GM23338 (cell line): ENCODE results near the gene PANK4. TPM values are rescaled to one million over a fixed set of nuclear protein-coding genes. Genes with fewer than 3 reads are reported as not detected.

Source experiments
- ATAC-seq: fragments of 200-7000 bp; cut with Tn5 transposase; 3 replicates; pipeline ENCODE4 v1.9.1; 2020
- DNase-seq: peaks from one replicate; pipeline ENCODE4 v3.0.0-alpha.2; 2015; ENCODE audit warnings: low spot score
- H2AFZ ChIP-seq: fragments of 200-600 bp; sonication (generic); 2 replicates; pipeline ENCODE4 v1.8.0; 2016; ENCODE audit warnings: antibody characterized with exemption, mild to moderate bottlenecking, moderate library complexity
- H3F3A ChIP-seq: fragments of 200-600 bp; sonication (generic); replicated peaks from 2 replicates; pipeline ENCODE4 v1.8.0; 2017; ENCODE audit warnings: antibody characterized with exemption, mixed run types, low read depth
- H3K27ac ChIP-seq: fragments of 200-600 bp; sonication (generic); 2 replicates; pipeline ENCODE4 v1.6.1; 2016; ENCODE audit warnings: low read depth
- H3K27me3 ChIP-seq: fragments of 200-600 bp; sonication (generic); 2 replicates; pipeline ENCODE4 v1.8.0; 2016; ENCODE audit warnings: mild to moderate bottlenecking, mixed run types, moderate library complexity; ENCODE audit not compliant: insufficient read depth
- H3K36me3 ChIP-seq: fragments of 200-600 bp; sonication (generic); 2 replicates; pipeline ENCODE4 v1.8.0; 2016; ENCODE audit warnings: mild to moderate bottlenecking; ENCODE audit not compliant: insufficient read depth
- H3K4me1 ChIP-seq: fragments of 200-600 bp; sonication (generic); 2 replicates; pipeline ENCODE4 v1.8.0; 2016; ENCODE audit warnings: mild to moderate bottlenecking, moderate library complexity; ENCODE audit not compliant: insufficient read depth
- H3K4me2 ChIP-seq: fragments of 200-600 bp; sonication (generic); 2 replicates; pipeline ENCODE4 v1.7.1; 2017; ENCODE audit warnings: mixed run types
- H3K4me3 ChIP-seq: fragments of 200-600 bp; sonication (generic); 2 replicates; pipeline ENCODE4 v1.6.1; 2016; ENCODE audit warnings: mixed run types
- H3K79me2 ChIP-seq: fragments of 200-600 bp; sonication (generic); replicated peaks from 2 replicates; pipeline ENCODE4 v1.8.0; 2017; ENCODE audit warnings: mild to moderate bottlenecking; ENCODE audit not compliant: insufficient read depth
- H3K9me2 ChIP-seq: fragments of 200-600 bp; sonication (generic); 2 replicates; pipeline ENCODE4 v1.8.0; 2017; ENCODE audit not compliant: insufficient read depth
- H4K20me1 ChIP-seq: fragments of 200-600 bp; sonication (generic); replicated peaks from 2 replicates; pipeline ENCODE4 v1.8.0; 2017; ENCODE audit warnings: mild to moderate bottlenecking; ENCODE audit not compliant: insufficient read depth
- H3K27ac Mint-ChIP-seq: 2 replicates; pipeline ENCODE4 v1.8.0; 2020; ENCODE audit warnings: inconsistent platforms, mild to moderate bottlenecking, moderate library complexity, mixed read lengths
- H3K27me3 Mint-ChIP-seq: 3 replicates; pipeline ENCODE4 v1.8.0; 2022; ENCODE audit warnings: low read depth, mild to moderate bottlenecking, moderate library complexity, mixed read lengths, inconsistent platforms; ENCODE audit not compliant: insufficient read depth, poor library complexity
- H3K36me3 Mint-ChIP-seq: 3 replicates; pipeline ENCODE4 v1.8.0; 2021; ENCODE audit warnings: low read depth, mild to moderate bottlenecking, inconsistent platforms, moderate library complexity, mixed read lengths
- H3K4me1 Mint-ChIP-seq: 3 replicates; pipeline ENCODE4 v1.8.0; 2020; ENCODE audit warnings: mild to moderate bottlenecking, inconsistent platforms, mixed read lengths
- H3K4me3 Mint-ChIP-seq: 3 replicates; pipeline ENCODE4 v1.8.0; 2021; ENCODE audit warnings: moderate library complexity, mild to moderate bottlenecking, inconsistent platforms, mixed read lengths
- H3K9me3 Mint-ChIP-seq: 3 replicates; pipeline ENCODE4 v1.8.0; 2020; ENCODE audit warnings: moderate library complexity, mild to moderate bottlenecking, inconsistent platforms, mixed read lengths
- CREB1 ChIP-seq: fragments of 250-450 bp; sonication (Bioruptor Pico); IDR thresholded peaks from 2 replicates; pipeline ENCODE4 v1.5.0; 2020; ENCODE audit warnings: low read depth, mild to moderate bottlenecking, moderate library complexity
- CTCF ChIP-seq, 2 experiments: fragments of 200-600 bp in 1 of 2; sonication (generic) in 1 of 2; conservative IDR thresholded peaks; 2 replicates each; pipeline versions ENCODE4 v1.5.1 to v1.6.1; 2016 to 2017; ENCODE audit warnings: antibody characterized with exemption in 2 of 2, low read depth in 2 of 2, mild to moderate bottlenecking in 2 of 2, moderate library complexity in 1 of 2
- EZH2 ChIP-seq: fragments of 200-600 bp; sonication (generic); IDR thresholded peaks from one replicate; pipeline ENCODE4 v1.8.0; 2017; ENCODE audit warnings: antibody characterized with exemption, mild to moderate bottlenecking, low read depth; ENCODE audit not compliant: unreplicated experiment
- EZH2phosphoT487 ChIP-seq: fragments of 200-600 bp; sonication (generic); IDR thresholded peaks from one replicate; pipeline ENCODE4 v1.8.1; 2018; ENCODE audit warnings: antibody characterized with exemption; ENCODE audit not compliant: unreplicated experiment
- POLR2AphosphoS5 ChIP-seq: IDR thresholded peaks from 2 replicates; pipeline ENCODE4 v1.6.1; 2016; ENCODE audit warnings: antibody characterized with exemption, low read depth
- REST ChIP-seq: IDR thresholded peaks from one replicate; pipeline ENCODE4 v1.6.1; 2018; ENCODE audit warnings: antibody characterized with exemption; ENCODE audit not compliant: unreplicated experiment
- ZNF114 ChIP-seq: fragments of 250-450 bp; sonication (Bioruptor Pico); IDR thresholded peaks from 2 replicates; pipeline ENCODE4 v1.5.0; 2020; ENCODE audit warnings: mild to moderate bottlenecking, moderate library complexity
- ZNF331 ChIP-seq: fragments of 250-450 bp; sonication (Bioruptor Pico); IDR thresholded peaks from 2 replicates; pipeline ENCODE4 v1.5.0; 2020; ENCODE audit warnings: low read depth, mild to moderate bottlenecking, moderate library complexity
- ZNF462 ChIP-seq: fragments of 250-450 bp; sonication (Bioruptor Pico); IDR thresholded peaks from 2 replicates; pipeline ENCODE4 v1.5.0; 2020; ENCODE audit warnings: mild to moderate bottlenecking, moderate library complexity
- polyA plus RNA-seq: library from polyadenylated mRNA; unstranded; fragments of >200 nt; fragmentation: Nextera tagmentation; extraction: Ambion mirVana; gene quantifications from 2 replicates; pipeline ENCODE4 v1.2.1, GENCODE V29; 2016
- total RNA-seq: library from RNA; depleted of rRNA; stranded (reverse); fragments of >200 nt; shearing (Covaris generic); gene quantifications from 2 replicates; pipeline ENCODE4 v1.2.3, GENCODE V29; 2014

The PANK4 gene
- total and polyA plus RNA-seq, 2 experiments from 2014 or later, result 25.8 to 43.7 TPM

- TF ChIP-seq ZNF462 (CRISPR knock-in tag), result no peak
- TF ChIP-seq POLR2AphosphoS5, result no peak
Measured at GRCh38 chr1:2520806-2521205, 5.6 kb downstream of the PANK4 start (continued).

GRCh38 chr1:2520206-2520605 lies 6.2 kb downstream of the PANK4 start:
- Mint-ChIP-seq H3K36me3 (peaks cover 32% of the 10 kb centered on the region), H3K27ac (no peak overlapping the region), H3K27me3 (peaks cover 4% of the 10 kb centered on the region), H3K9me3 (no peaks in the 10 kb centered on the region), H3K4me3 (no peak overlapping the region), H3K4me1 (peaks cover 20% of the 10 kb centered on the region)
- ATAC-seq (no peak), DNase-seq (no peak)
- H3K27me3 ChIP-seq, result no peaks in the 10 kb centered on the region
- peaks cover 12% of the 10 kb centered on the region; the same call in 1 of the 2 replicates for H3K4me1 ChIP-seq
- no peaks in the 10 kb centered on the region for H3F3A ChIP-seq
- H4K20me1 ChIP-seq, result peaks cover 31% of the 10 kb centered on the region
- H3K79me2 ChIP-seq, result peaks cover 38% of the 10 kb centered on the region
- no peak overlapping the region for H3K4me2 ChIP-seq
- no peak for TF ChIP-seq EZH2
- TF ChIP-seq CTCF (conservative IDR thresholded peaks at IDR 0.05; ENCODE audit: low read depth in 2 of 2), result no peak
- no peak for TF ChIP-seq ZNF114
- TF ChIP-seq CREB1 (CRISPR knock-in tag), result no peak
- no peak for TF ChIP-seq ZNF331 (CRISPR knock-in tag)
- TF ChIP-seq EZH2phosphoT487, result no peak
- no peak for TF ChIP-seq REST
- no peak overlapping the region for H2AFZ ChIP-seq
- H3K9me2 ChIP-seq, result no peaks in the 10 kb centered on the region
- H3K27ac ChIP-seq, result no peak overlapping the region
- peaks cover 5% of the 10 kb centered on the region; the same call in 1 of the 2 replicates for H3K36me3 ChIP-seq
- no peak overlapping the region for H3K4me3 ChIP-seq
